ENCODE measurements around the gene IQCK.

Gene IQCK

DNA sequence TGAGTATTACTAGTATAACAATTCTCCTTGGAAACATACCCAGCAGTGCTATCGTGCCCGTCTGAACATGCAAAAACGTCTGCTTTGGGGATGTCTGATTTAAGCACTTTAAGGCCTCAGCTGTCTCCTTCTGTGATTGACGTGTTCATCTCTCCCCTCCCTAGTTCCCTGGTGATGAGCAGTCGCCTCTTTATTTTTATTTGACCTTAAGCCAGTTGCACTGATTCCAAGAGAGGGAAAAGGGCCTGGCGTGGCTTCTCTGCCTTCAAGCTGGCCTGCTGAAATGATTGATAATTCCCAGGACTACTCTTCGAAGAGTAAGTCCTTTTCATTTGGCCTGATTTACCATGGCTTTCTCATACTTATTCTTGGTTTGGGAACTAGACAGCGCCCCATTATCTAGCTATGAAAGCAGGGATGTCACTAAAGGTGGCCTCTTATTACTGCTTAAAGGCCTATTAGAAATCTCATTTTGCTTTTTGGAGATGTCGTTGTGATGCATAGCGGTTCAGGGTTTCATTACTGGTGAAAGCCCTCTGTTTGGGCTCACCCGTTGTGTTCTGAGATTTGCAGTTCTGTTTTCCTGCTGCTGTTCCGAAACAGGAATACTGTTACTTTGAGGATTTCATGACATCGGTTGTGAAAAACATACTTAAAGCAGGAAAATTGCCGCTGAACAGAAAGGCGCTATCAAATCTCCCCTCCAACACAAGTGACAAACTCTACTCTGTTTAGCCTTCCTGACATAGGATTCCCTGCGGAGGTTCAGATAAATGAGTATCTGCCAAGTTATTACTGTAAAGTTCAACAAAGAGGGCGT, 65.5 kb downstream of the IQCK start (continued):
- TF ChIP-seq, protein P1, sequence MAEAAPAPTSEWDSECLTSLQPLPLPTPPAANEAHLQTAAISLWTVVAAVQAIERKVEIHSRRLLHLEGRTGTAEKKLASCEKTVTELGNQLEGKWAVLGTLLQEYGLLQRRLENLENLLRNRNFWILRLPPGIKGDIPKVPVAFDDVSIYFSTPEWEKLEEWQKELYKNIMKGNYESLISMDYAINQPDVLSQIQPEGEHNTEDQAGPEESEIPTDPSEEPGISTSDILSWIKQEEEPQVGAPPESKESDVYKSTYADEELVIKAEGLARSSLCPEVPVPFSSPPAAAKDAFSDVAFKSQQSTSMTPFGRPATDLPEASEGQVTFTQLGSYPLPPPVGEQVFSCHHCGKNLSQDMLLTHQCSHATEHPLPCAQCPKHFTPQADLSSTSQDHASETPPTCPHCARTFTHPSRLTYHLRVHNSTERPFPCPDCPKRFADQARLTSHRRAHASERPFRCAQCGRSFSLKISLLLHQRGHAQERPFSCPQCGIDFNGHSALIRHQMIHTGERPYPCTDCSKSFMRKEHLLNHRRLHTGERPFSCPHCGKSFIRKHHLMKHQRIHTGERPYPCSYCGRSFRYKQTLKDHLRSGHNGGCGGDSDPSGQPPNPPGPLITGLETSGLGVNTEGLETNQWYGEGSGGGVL (tag by site-specific recombination; IDR thresholded peaks at IDR 0.05), result no peak
- TF ChIP-seq ZNF645 (tag by site-specific recombination; IDR thresholded peaks at IDR 0.05) (no peak), ZNF146 (tag by site-specific recombination; IDR thresholded peaks at IDR 0.05) (no peak), ZNF169 (tag by site-specific recombination; IDR thresholded peaks at IDR 0.05) (no peak), ZNF324 (tag by site-specific recombination; IDR thresholded peaks at IDR 0.05) (no peak), ZNF501 (tag by site-specific recombination; IDR thresholded peaks at IDR 0.05) (no peak)

GRCh38 chr16:19784183-19784736, 66.2 kb downstream of the IQCK start:
- TF ChIP-seq ZSCAN5A (tag by site-specific recombination; IDR thresholded peaks at IDR 0.05) (no peak), ZFHX2 (tag by site-specific recombination; conservative IDR thresholded peaks at IDR 0.05) (no peak), GFI1B (tag by site-specific recombination; IDR thresholded peaks at IDR 0.05) (no peak), ZNF529 (tag by site-specific recombination; IDR thresholded peaks at IDR 0.05; ENCODE audit: insufficient replicate concordance) (no peak), ZBTB26 (tag by site-specific recombination; optimal IDR thresholded peaks at IDR 0.05) (no peak), ZNF664 (tag by site-specific recombination; IDR thresholded peaks at IDR 0.05) (no peak), ZNF623 (tag by site-specific recombination; IDR thresholded peaks at IDR 0.05) (no peak), ZNF16 (tag by site-specific recombination; IDR thresholded peaks at IDR 0.05; ENCODE audit: low read depth) (no peak), RBAK (tag by site-specific recombination; IDR thresholded peaks at IDR 0.05) (no peak), ZNF837 (tag by site-specific recombination; IDR thresholded peaks at IDR 0.05) (no peak), ZNF518A (tag by site-specific recombination; conservative IDR thresholded peaks at IDR 0.05; ENCODE audit: low read depth) (no peak)
- TF ChIP-seq, protein P2, sequence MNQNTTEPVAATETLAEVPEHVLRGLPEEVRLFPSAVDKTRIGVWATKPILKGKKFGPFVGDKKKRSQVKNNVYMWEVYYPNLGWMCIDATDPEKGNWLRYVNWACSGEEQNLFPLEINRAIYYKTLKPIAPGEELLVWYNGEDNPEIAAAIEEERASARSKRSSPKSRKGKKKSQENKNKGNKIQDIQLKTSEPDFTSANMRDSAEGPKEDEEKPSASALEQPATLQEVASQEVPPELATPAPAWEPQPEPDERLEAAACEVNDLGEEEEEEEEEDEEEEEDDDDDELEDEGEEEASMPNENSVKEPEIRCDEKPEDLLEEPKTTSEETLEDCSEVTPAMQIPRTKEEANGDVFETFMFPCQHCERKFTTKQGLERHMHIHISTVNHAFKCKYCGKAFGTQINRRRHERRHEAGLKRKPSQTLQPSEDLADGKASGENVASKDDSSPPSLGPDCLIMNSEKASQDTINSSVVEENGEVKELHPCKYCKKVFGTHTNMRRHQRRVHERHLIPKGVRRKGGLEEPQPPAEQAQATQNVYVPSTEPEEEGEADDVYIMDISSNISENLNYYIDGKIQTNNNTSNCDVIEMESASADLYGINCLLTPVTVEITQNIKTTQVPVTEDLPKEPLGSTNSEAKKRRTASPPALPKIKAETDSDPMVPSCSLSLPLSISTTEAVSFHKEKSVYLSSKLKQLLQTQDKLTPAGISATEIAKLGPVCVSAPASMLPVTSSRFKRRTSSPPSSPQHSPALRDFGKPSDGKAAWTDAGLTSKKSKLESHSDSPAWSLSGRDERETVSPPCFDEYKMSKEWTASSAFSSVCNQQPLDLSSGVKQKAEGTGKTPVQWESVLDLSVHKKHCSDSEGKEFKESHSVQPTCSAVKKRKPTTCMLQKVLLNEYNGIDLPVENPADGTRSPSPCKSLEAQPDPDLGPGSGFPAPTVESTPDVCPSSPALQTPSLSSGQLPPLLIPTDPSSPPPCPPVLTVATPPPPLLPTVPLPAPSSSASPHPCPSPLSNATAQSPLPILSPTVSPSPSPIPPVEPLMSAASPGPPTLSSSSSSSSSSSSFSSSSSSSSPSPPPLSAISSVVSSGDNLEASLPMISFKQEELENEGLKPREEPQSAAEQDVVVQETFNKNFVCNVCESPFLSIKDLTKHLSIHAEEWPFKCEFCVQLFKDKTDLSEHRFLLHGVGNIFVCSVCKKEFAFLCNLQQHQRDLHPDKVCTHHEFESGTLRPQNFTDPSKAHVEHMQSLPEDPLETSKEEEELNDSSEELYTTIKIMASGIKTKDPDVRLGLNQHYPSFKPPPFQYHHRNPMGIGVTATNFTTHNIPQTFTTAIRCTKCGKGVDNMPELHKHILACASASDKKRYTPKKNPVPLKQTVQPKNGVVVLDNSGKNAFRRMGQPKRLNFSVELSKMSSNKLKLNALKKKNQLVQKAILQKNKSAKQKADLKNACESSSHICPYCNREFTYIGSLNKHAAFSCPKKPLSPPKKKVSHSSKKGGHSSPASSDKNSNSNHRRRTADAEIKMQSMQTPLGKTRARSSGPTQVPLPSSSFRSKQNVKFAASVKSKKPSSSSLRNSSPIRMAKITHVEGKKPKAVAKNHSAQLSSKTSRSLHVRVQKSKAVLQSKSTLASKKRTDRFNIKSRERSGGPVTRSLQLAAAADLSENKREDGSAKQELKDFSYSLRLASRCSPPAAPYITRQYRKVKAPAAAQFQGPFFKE (tag by site-specific recombination; IDR thresholded peaks at IDR 0.05; ENCODE audit: borderline replicate concordance), result no peak
- Histone ChIP-seq H3K36me3 (ENCODE audit: control insufficient read depth in 2 of 2, insufficient read depth in 1 of 2, low read length in 2 of 2) (no peaks in the 10 kb centered on the region), H3K9me3 (ENCODE audit: control insufficient read depth, insufficient read depth, low read depth, low read length) (no peaks in the 10 kb centered on the region), H3K4me3 (ENCODE audit: low read depth, low read length) (no peak overlapping the region), H3K4me1 (ENCODE audit: control insufficient read depth, insufficient read depth, low read length) (no peaks in the 10 kb centered on the region), H3K27ac (ENCODE audit: extremely low read depth, low read depth, low read length) (no peak overlapping the region)
- POLR2A ChIA-PET, result no interaction called here
- CTCF ChIA-PET, result no interaction called here

Measured in HEK293 (cell line).